K562 (cell line): Measurements from ENCODE around the gene CXCL1. TPM values are rescaled to one million over a fixed set of nuclear protein-coding genes. Genes with fewer than 3 reads are reported as not detected.
A peak's percentile ranks its signal among the peaks of the same experiment; 100 is the strongest.

Source experiments
- ATAC-seq: fragments of 200-7000 bp; cut with Tn5 transposase; 3 replicates; pipeline ENCODE4 v1.9.1; 2020; ENCODE audit warnings: moderate library complexity
- BruUV-seq: library from RNA; stranded (reverse); fragments of 400-500 nt; replicated peaks from 2 replicates; lab custom pipeline; 2021; lab: Mats Ljungman, UMichigan
- CTCF ChIA-PET: fragments of 300-600 bp; formaldehyde crosslinking; extraction: SDS; loops from one replicate; lab custom pipeline; 2021; ENCODE audit warnings: low intra/inter-chr PET ratio; lab: Yijun Ruan, JAX
- POLR2A ChIA-PET: fragments of 300-600, 350-650 bp; sonication (Branson Sonifier 250); formaldehyde crosslinking; extraction: SDS; loops from one replicate; lab custom pipeline; 2021; ENCODE audit warnings: antibody characterized with exemption, inconsistent platforms; lab: Yijun Ruan, JAX
- DNase-seq, 4 experiments: peaks; one replicate each; pipeline versions ENCODE4 v3.0.0 to v3.0.0-alpha.2; 2011 to 2018; ENCODE audit warnings: low spot score in 3 of 4, mixed read lengths in 3 of 4; ENCODE audit errors: extremely low read depth in 1 of 4
- FAIRE-seq: peaks from 2 replicates; lab custom pipeline; 2011; peaks lifted over from hg19 to GRCh38; lab: Jason Lieb, UNC
- H2AFZ ChIP-seq: 2 replicates; pipeline ENCODE4 v1.6.0; 2011; ENCODE audit warnings: low read depth, low read length, control low read depth, inconsistent platforms
- H3K27ac ChIP-seq: fragments of 200-600 bp; 3 replicates; pipeline ENCODE4 v1.8.0; 2011; ENCODE audit warnings: low read depth, mild to moderate bottlenecking, control low read depth, inconsistent platforms, low read length, moderate library complexity, mixed read lengths; ENCODE audit errors: extremely low read depth
- H3K27me3 ChIP-seq, 2 experiments: fragments of 300-600 bp in 1 of 2; 2 replicates in 1 of 2; 3 replicates in 1 of 2; pipeline versions ENCODE4 v1.6.0 to v1.8.0; 2011; ENCODE audit warnings: inconsistent platforms in 2 of 2, low read length in 2 of 2, mild to moderate bottlenecking in 1 of 2, mixed read lengths in 1 of 2, moderate library complexity in 1 of 2; ENCODE audit not compliant: control insufficient read depth in 2 of 2, insufficient read depth in 2 of 2
- H3K36me3 ChIP-seq: fragments of 300-600 bp; 3 replicates; pipeline ENCODE4 v1.8.0; 2011; ENCODE audit warnings: mild to moderate bottlenecking, low read length, inconsistent platforms; ENCODE audit not compliant: control insufficient read depth, insufficient read depth
- H3K4me1 ChIP-seq, 2 experiments: fragments of 200-600 bp in 1 of 2; replicated peaks in 1 of 2; 2 replicates in 1 of 2; 3 replicates in 1 of 2; pipeline versions ENCODE4 v1.5.1 to v1.8.0; 2011; ENCODE audit warnings: inconsistent platforms in 2 of 2, low read length in 2 of 2, mild to moderate bottlenecking in 1 of 2, mixed read lengths in 1 of 2, moderate library complexity in 1 of 2; ENCODE audit not compliant: control insufficient read depth in 2 of 2, insufficient read depth in 2 of 2
- H3K4me2 ChIP-seq: 2 replicates; pipeline ENCODE4 v1.6.1; 2011; ENCODE audit warnings: low read length, control low read depth, inconsistent platforms, mixed read lengths; ENCODE audit not compliant: insufficient read depth
- H3K4me3 ChIP-seq: fragments of 200-600 bp; sonication (generic), shearing (Covaris generic); 2 replicates; pipeline ENCODE4 v1.5.1; 2016; ENCODE audit warnings: control low read depth, inconsistent platforms
- H3K79me2 ChIP-seq: fragments of 200-600 bp; 3 replicates; pipeline ENCODE4 v1.8.0; 2011; ENCODE audit warnings: low read length, inconsistent platforms; ENCODE audit not compliant: control insufficient read depth, insufficient read depth
- H3K9ac ChIP-seq, 2 experiments: 2 replicates each; pipeline versions ENCODE4 v1.6.0 to v1.6.1; 2011; ENCODE audit warnings: low read depth in 2 of 2, low read length in 2 of 2, control low read depth in 1 of 2, inconsistent platforms in 1 of 2, mild to moderate bottlenecking in 1 of 2, mixed read lengths in 1 of 2; ENCODE audit not compliant: insufficient read depth in 1 of 2
- H3K9me1 ChIP-seq: one replicate; pipeline ENCODE4 v1.6.0; 2011; ENCODE audit warnings: inconsistent platforms, mild to moderate bottlenecking, low read length, moderate library complexity; ENCODE audit not compliant: control insufficient read depth, insufficient read depth
- H3K9me3 ChIP-seq: replicated peaks from 2 replicates; pipeline ENCODE4 v1.5.1; 2011; ENCODE audit warnings: low read depth, low read length, inconsistent platforms; ENCODE audit not compliant: control insufficient read depth, insufficient read depth
- H4K20me1 ChIP-seq: replicated peaks from 2 replicates; pipeline ENCODE4 v1.6.1; 2011; ENCODE audit warnings: low read length, inconsistent platforms, mixed read lengths; ENCODE audit not compliant: control insufficient read depth, insufficient read depth
- C11orf30 ChIP-seq: fragments of 450-650 bp; IDR thresholded peaks from 2 replicates; pipeline ENCODE4 v1.6.1; 2016; ENCODE audit warnings: low read depth, mild to moderate bottlenecking
- HDGF ChIP-seq: fragments of 450-650 bp; IDR thresholded peaks from 2 replicates; pipeline ENCODE4 v1.6.1; 2016
- KLF16 ChIP-seq: IDR thresholded peaks from 2 replicates; pipeline ENCODE4 v1.6.1; 2016; ENCODE audit warnings: antibody characterized with exemption
- NR2C1 ChIP-seq, 2 experiments: fragments of 450-650 bp; IDR thresholded peaks; 2 replicates each; pipeline ENCODE4 v1.6.1; 2017; ENCODE audit warnings: mild to moderate bottlenecking in 2 of 2, antibody characterized with exemption in 1 of 2, inconsistent platforms in 1 of 2, missing compliant biosample characterization in 1 of 2, missing genetic modification characterization in 1 of 2
- SMAD3 ChIP-seq: fragments of 450-650 bp; formaldehyde crosslinking; conservative IDR thresholded peaks from 2 replicates; pipeline ENCODE4 v1.4.0; 2020; ENCODE audit warnings: mild to moderate bottlenecking
- ZNF316 ChIP-seq: fragments of 450-650 bp; IDR thresholded peaks from 2 replicates; pipeline ENCODE4 v1.6.1; 2016
- in situ Hi-C: fragments of 300-500 bp; cut with MboI; formaldehyde crosslinking; loops from 4 replicates; pipeline ENCODE4 v1.15.0; 2018; ENCODE audit warnings: inconsistent platforms, mixed read lengths
- intact Hi-C: fragments of 100-400 bp; cut with micrococcal nuclease; formaldehyde crosslinking; loops from 2 replicates; pipeline ENCODE4 v1.14.2; 2022
- polyA plus RNA-seq, 8 experiments: library from polyadenylated mRNA; depleted of rRNA in 4 of 8; stranded (reverse) in 5 of 8; unstranded in 3 of 8; fragments of >200 nt; fragmentation: Nextera tagmentation in 2 of 8; fragmentation: Illumina TruSeq in 1 of 8; extraction: Ambion mirVana in 2 of 8; extraction: Trizol in 1 of 8; gene quantifications; 2 replicates each; pipeline versions ENCODE4 v1.2.1 to v1.2.3, GENCODE V29; 2011 to 2014; ENCODE audit warnings: inconsistent platforms in 1 of 8, missing spikeins in 1 of 8
- total RNA-seq, 7 experiments: library from RNA; depleted of rRNA in 6 of 7; stranded (reverse); fragments of >200 nt in 6 of 7; fragmentation: Illumina TruSeq in 2 of 7; extraction: Trizol in 2 of 7; gene quantifications; 2 replicates each; pipeline versions ENCODE4 v1.2.1 to v1.2.3, GENCODE V29; 2011 to 2021; ENCODE audit warnings: low replicate concordance in 1 of 7
- TF ChIP-seq, protein P1 (sequence below): sonication (generic); formaldehyde crosslinking; IDR thresholded peaks from 2 replicates; pipeline ENCODE4 v1.8.1; 2023; ENCODE audit warnings: mild to moderate bottlenecking, missing genetic modification reagents

The CXCL1 gene
- total and polyA plus RNA-seq, 9 of the 15 experiments (the other 6 are each of a cell fraction or from before 2014, with no cell fraction given) = 0.07 to 2.2 (median 0.32) TPM; not detected in 3

DNA sequence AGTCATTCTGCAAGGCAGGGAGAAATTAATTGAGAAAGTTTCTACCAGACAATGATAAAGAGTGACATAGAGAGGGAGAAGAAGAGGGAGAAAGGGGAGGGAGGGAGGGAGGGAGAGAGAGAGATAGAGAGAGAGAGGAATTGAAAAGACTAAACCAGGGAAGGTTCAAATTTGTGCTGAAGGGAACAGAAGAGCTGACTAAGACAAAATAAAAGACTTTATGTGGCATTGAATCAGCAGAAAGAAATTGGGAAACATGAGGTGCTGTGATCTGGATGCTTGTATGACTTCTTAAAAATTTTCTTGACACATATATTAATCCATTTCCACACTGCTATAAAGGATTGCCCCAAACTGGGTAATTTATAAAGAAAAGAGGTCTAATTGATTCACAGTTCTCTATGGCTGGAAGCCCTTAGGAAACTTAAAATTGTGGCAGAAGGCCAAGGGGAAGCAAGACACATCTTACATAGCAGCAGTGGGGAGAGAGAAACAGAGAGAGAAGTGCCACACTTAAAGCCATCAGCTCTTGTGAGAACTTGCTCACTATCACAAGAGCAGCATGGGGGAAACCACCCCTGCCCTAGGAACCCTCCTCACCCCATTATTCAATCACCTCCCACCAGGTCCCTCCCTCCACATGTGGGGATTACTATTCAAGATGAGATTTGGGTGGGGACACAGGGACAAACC lies 46.2 kb upstream of the CXCL1 start:
- TF ChIP-seq ZNF316 (peak; percentile 56), C11orf30 (peak; percentile 40; the same call in 1 of the 2 replicates), NR2C1 (IDR thresholded peaks at IDR 0.05) (no peak), NR2C1 (tag; IDR thresholded peaks at IDR 0.05) (no peak), KLF16 (no peak), SMAD3 (no peak), HDGF (no peak)
- TF ChIP-seq, protein P1, sequence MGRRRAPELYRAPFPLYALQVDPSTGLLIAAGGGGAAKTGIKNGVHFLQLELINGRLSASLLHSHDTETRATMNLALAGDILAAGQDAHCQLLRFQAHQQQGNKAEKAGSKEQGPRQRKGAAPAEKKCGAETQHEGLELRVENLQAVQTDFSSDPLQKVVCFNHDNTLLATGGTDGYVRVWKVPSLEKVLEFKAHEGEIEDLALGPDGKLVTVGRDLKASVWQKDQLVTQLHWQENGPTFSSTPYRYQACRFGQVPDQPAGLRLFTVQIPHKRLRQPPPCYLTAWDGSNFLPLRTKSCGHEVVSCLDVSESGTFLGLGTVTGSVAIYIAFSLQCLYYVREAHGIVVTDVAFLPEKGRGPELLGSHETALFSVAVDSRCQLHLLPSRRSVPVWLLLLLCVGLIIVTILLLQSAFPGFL (CRISPR knock-in tag) = no peak
- TF ChIP-seq, all 486 proteins: peak for 2
- Histone ChIP-seq H3K9me3 (no peaks in the 10 kb centered on the region), H3K9ac (no peak overlapping the region), H3K4me3 (no peak overlapping the region), H3K4me1 (no peaks in the 10 kb centered on the region), H3K36me3 (no peaks in the 10 kb centered on the region), H3K27me3 (no peaks in the 10 kb centered on the region), H3K4me2 (no peak overlapping the region), H4K20me1 (no peaks in the 10 kb centered on the region), H2AFZ (no peak overlapping the region), H3K79me2 (no peaks in the 10 kb centered on the region), H3K9me1 (no peaks in the 10 kb centered on the region), H3K27ac (no peak overlapping the region)
- DNase-seq (no peak), FAIRE-seq (no peak), ATAC-seq (no peak)
- CTCF ChIA-PET = no interaction called here
- no TSS peak for BruUV-seq
- intact Hi-C loops (no loop called here), in situ Hi-C loops (no loop called here)
- POLR2A ChIA-PET = no interaction called here
